Measurements from ENCODE around the gene PLCB4. TPM values are rescaled to one million over a fixed set of nuclear protein-coding genes. Genes with fewer than 3 reads are reported as not detected.

PLCB4 gene
- total RNA-seq, 1 experiment from 2014 or later = 10.1 TPM

DNA sequence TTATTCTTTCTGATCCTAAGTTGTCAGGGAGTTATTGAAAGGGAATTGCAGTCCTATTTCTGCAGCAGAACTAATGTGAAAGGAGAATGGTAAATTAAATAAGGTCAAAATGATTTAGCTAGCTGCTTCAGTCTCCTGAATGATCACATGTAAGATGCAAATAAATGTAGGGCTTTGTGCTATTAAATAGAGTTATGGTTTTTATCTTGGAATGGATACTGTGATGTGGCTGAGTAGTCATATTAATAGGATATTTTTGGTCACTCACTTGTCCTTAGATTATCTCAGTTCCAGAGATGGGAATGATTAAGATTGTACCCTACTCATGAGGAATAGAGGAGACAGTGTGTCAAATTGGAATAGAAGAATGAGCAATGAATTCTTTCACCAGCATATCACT is 129.6 kb downstream of the PLCB4 start:
- no peak overlapping the region for H3K56ac ChIP-seq (ENCODE audit: insufficient read length, low read depth, low read length)
- no peak overlapping the region for H3K27ac Mint-ChIP-seq
- H3K79me2 ChIP-seq (ENCODE audit: insufficient read depth, low read length) = no peaks in the 10 kb centered on the region
- TF ChIP-seq, protein P1, sequence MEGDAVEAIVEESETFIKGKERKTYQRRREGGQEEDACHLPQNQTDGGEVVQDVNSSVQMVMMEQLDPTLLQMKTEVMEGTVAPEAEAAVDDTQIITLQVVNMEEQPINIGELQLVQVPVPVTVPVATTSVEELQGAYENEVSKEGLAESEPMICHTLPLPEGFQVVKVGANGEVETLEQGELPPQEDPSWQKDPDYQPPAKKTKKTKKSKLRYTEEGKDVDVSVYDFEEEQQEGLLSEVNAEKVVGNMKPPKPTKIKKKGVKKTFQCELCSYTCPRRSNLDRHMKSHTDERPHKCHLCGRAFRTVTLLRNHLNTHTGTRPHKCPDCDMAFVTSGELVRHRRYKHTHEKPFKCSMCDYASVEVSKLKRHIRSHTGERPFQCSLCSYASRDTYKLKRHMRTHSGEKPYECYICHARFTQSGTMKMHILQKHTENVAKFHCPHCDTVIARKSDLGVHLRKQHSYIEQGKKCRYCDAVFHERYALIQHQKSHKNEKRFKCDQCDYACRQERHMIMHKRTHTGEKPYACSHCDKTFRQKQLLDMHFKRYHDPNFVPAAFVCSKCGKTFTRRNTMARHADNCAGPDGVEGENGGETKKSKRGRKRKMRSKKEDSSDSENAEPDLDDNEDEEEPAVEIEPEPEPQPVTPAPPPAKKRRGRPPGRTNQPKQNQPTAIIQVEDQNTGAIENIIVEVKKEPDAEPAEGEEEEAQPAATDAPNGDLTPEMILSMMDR (conservative IDR thresholded peaks at IDR 0.05) = no peak
- H2BK120ac ChIP-seq (ENCODE audit: low read depth, low read length, poor library complexity, severe bottlenecking) = no peak overlapping the region
- H3K23me2 ChIP-seq (ENCODE audit: insufficient read length, low read depth, low read length, poor library complexity, severe bottlenecking) = no peaks in the 10 kb centered on the region
- H3K18ac ChIP-seq (ENCODE audit: insufficient read length, low read depth, low read length) = no peak overlapping the region
- no peak overlapping the region for H3K4me2 ChIP-seq (ENCODE audit: insufficient read depth, insufficient read length, low read length)
- H3K9me3 ChIP-seq (ENCODE audit: control insufficient read depth, low read depth, low read length) = no peaks in the 10 kb centered on the region
- peaks cover 23 to 27% of the 10 kb centered on the region in 2 experiments for H3K4me1 Mint-ChIP-seq
- H4K20me1 ChIP-seq (ENCODE audit: control insufficient read depth, insufficient read depth, insufficient read length) = no peaks in the 10 kb centered on the region
- H3K9ac ChIP-seq (ENCODE audit: extremely low read depth, insufficient read length, low read length) = no peak overlapping the region
- H3K4me1 ChIP-seq (ENCODE audit: insufficient read depth, low read length) = no peaks in the 10 kb centered on the region; the same call in 1 of the 2 replicates
- no peak for DNase-seq
- H4K8ac ChIP-seq (replicated peaks; ENCODE audit: insufficient read length, low read depth, low read length) = no peak overlapping the region
- H2AFZ ChIP-seq (ENCODE audit: low read length) = no peak overlapping the region
- H3K36me3 Mint-ChIP-seq (ENCODE audit: insufficient read depth in 1 of 3, low read depth in 3 of 3) = no peaks in the 10 kb centered on the region
- no peak overlapping the region for H4K5ac ChIP-seq (ENCODE audit: insufficient read length, low read depth, low read length)
- H3K4ac ChIP-seq (ENCODE audit: low read depth, low read length) = no peak overlapping the region
- no peaks in the 10 kb centered on the region; the same call in 1 of the 2 replicates for H3K27me3 Mint-ChIP-seq (ENCODE audit: low read depth)
- no peak overlapping the region for H2BK15ac ChIP-seq (ENCODE audit: low read depth, low read length)
- no peak overlapping the region for H3K23ac ChIP-seq (ENCODE audit: insufficient read length, low read depth, low read length)
- no peak overlapping the region for H3K27ac ChIP-seq (ENCODE audit: insufficient read length, low read depth, low read length)
- no peak overlapping the region for H2AK5ac ChIP-seq (ENCODE audit: insufficient read length, low read length)
- H2BK20ac ChIP-seq (ENCODE audit: low read depth, low read length, poor library complexity, severe bottlenecking) = no peak overlapping the region
- H2BK5ac ChIP-seq (ENCODE audit: insufficient read length, low read length) = no peak overlapping the region
- no peaks in the 10 kb centered on the region for H3K27me3 ChIP-seq (ENCODE audit: insufficient read depth, low read length)
- H3K4me3 Mint-ChIP-seq = no peak overlapping the region
- no peak overlapping the region for H4K91ac ChIP-seq (ENCODE audit: insufficient read length, low read depth, low read length)
- H3T11ph ChIP-seq (ENCODE audit: low read length) = no peak overlapping the region
- H3K79me1 ChIP-seq (ENCODE audit: insufficient read depth, low read depth, low read length, poor library complexity, severe bottlenecking) = no peaks in the 10 kb centered on the region
- H3K14ac ChIP-seq (ENCODE audit: insufficient read depth, low read length) = no peak overlapping the region
- H2BK12ac ChIP-seq (ENCODE audit: insufficient read length, low read depth, low read length) = no peak overlapping the region
- H3K9me3 Mint-ChIP-seq = no peaks in the 10 kb centered on the region
